OCI-LY7 (cell line): ENCODE results near the gene AGFG2. TPM values are rescaled to one million over a fixed set of nuclear protein-coding genes. Genes with fewer than 3 reads are reported as not detected.

Source experiments
- BruUV-seq: library from RNA; stranded (reverse); fragments of 400-500 nt; replicated peaks from 2 replicates; lab custom pipeline; 2021; lab: Mats Ljungman, UMichigan
- CTCF ChIA-PET: fragments of 300-600 bp; sonication (Branson Sonifier 250); formaldehyde crosslinking; loops from one replicate; lab custom pipeline; 2022; ENCODE audit warnings: antibody characterized with exemption; ENCODE audit not compliant: unreplicated experiment; lab: Charles Lee
- POLR2A ChIA-PET: fragments of 300-600 bp; sonication (Branson Sonifier 250); formaldehyde crosslinking; loops from one replicate; lab custom pipeline; 2022; ENCODE audit warnings: antibody characterized with exemption; lab: Charles Lee
- DNase-seq: peaks from one replicate; pipeline ENCODE4 v3.0.0-alpha.2; 2015; ENCODE audit warnings: low spot score
- H2AFZ ChIP-seq: fragments of 200-600 bp; sonication (generic), shearing (Covaris generic); 2 replicates; pipeline ENCODE4 v1.6.1; 2014; ENCODE audit warnings: mild to moderate bottlenecking, antibody characterized with exemption, low read length, moderate library complexity
- H3K27ac ChIP-seq: fragments of 200-600 bp; sonication (generic); 2 replicates; pipeline ENCODE4 v1.5.1; 2014; ENCODE audit warnings: mixed run types, low read depth, mild to moderate bottlenecking, moderate library complexity, low read length, inconsistent platforms; ENCODE audit not compliant: poor library complexity, severe bottlenecking
- H3K36me3 ChIP-seq: fragments of 200-600 bp; sonication (generic); 2 replicates; pipeline ENCODE4 v1.6.1; 2014; ENCODE audit warnings: mild to moderate bottlenecking, antibody characterized with exemption, low read length, moderate library complexity, mixed read lengths; ENCODE audit not compliant: insufficient read depth
- H3K4me1 ChIP-seq: fragments of 200-600 bp; sonication (generic); 2 replicates; pipeline ENCODE4 v1.5.1; 2014; ENCODE audit warnings: mild to moderate bottlenecking, low read length; ENCODE audit not compliant: insufficient read depth, poor library complexity, severe bottlenecking
- H3K4me2 ChIP-seq: fragments of 200-600 bp; sonication (generic); 2 replicates; pipeline ENCODE4 v1.6.1; 2014; ENCODE audit warnings: mild to moderate bottlenecking, low read length
- H3K4me3 ChIP-seq: fragments of 200-600 bp; sonication (generic); 2 replicates; pipeline ENCODE4 v1.5.1; 2014; ENCODE audit warnings: mild to moderate bottlenecking, low read depth, low read length; ENCODE audit not compliant: poor library complexity, severe bottlenecking
- H3K79me2 ChIP-seq: fragments of 200-600 bp; sonication (generic); 2 replicates; pipeline ENCODE4 v1.6.1; 2016; ENCODE audit warnings: low read depth, mild to moderate bottlenecking, low read length, moderate library complexity, mixed read lengths; ENCODE audit not compliant: insufficient read depth
- H3K9me2 ChIP-seq: fragments of 200-600 bp; sonication (generic); 2 replicates; pipeline ENCODE4 v1.6.1; 2016; ENCODE audit warnings: mild to moderate bottlenecking, low read length, mixed read lengths; ENCODE audit not compliant: insufficient read depth
- H3K9me3 ChIP-seq: fragments of 200-600 bp; sonication (generic); 2 replicates; pipeline ENCODE4 v1.6.1; 2014; ENCODE audit warnings: mild to moderate bottlenecking, mixed run types, low read length, mixed read lengths
- H4K20me1 ChIP-seq: fragments of 200-600 bp; sonication (generic); 2 replicates; pipeline ENCODE4 v1.6.1; 2014; ENCODE audit warnings: mild to moderate bottlenecking, antibody characterized with exemption, low read length, moderate library complexity, mixed read lengths; ENCODE audit not compliant: insufficient read depth
- CTCF ChIP-seq: fragments of 200-600 bp; sonication (generic); conservative IDR thresholded peaks from 2 replicates; pipeline ENCODE4 v1.5.1; 2014; ENCODE audit warnings: mild to moderate bottlenecking, antibody characterized with exemption, low read length, moderate library complexity, mixed read lengths
- EZH2phosphoT487 ChIP-seq: fragments of 200-600 bp; sonication (generic); IDR thresholded peaks from 2 replicates; pipeline ENCODE4 v1.6.1; 2018; ENCODE audit warnings: low read depth, borderline replicate concordance, mild to moderate bottlenecking, mixed run types, antibody characterized with exemption, low read length, moderate library complexity, mixed read lengths
- intact Hi-C: fragments of 100-400 bp; cut with micrococcal nuclease; formaldehyde crosslinking; loops from one replicate; pipeline ENCODE4 v1.10.0; 2022; ENCODE audit not compliant: unreplicated experiment
- total RNA-seq, 2 experiments: library from RNA; depleted of rRNA in 1 of 2; stranded (reverse); fragments of >200 nt in 1 of 2; shearing (Covaris generic) in 1 of 2; gene quantifications; 2 replicates each; pipeline ENCODE4 v1.2.3, GENCODE V29; 2014 to 2022

The AGFG2 gene
- total RNA-seq, 2 experiments from 2014 or later, result 11.5 to 15.2 TPM

- H4K20me1 ChIP-seq, result no peaks in the 10 kb centered on the region
- H3K36me3 ChIP-seq, result peaks cover 44% of the 10 kb centered on the region
- H3K27ac ChIP-seq, result peak overlapping the region; percentile 92
- H3K79me2 ChIP-seq, result peaks cover 18% of the 10 kb centered on the region; the same call in 1 of the 2 replicates
- ChIA-PET CTCF (interaction anchor here (1.1 to 1.6 kb wide), 2 partner anchors 24 to 133 kb away, joined by 3 to 12 read pairs; no protein-coding TSS in a partner anchor), POLR2A (interaction anchor here (1.1 to 3.1 kb wide), 3 partner anchors 12 to 29 kb away, joined by 5 to 12 read pairs (median 5); partner anchors contain the start of gene MOSPD3)
- H3K9me3 ChIP-seq, result no peaks in the 10 kb centered on the region
- intact Hi-C loops, result no loop called here
- peak; percentile 82 for DNase-seq
- no peaks in the 10 kb centered on the region for H3K9me2 ChIP-seq
- peak overlapping the region; percentile 91 for H3K4me3 ChIP-seq
- BruUV-seq, result TSS peak; percentile 26
- peak overlapping the region; percentile 98 for H3K4me2 ChIP-seq
- H2AFZ ChIP-seq, result no peak overlapping the region; the same call in 1 of the 2 replicates
- peaks cover 29% of the 10 kb centered on the region for H3K4me1 ChIP-seq
- TF ChIP-seq CTCF (no peak), EZH2phosphoT487 (no peak)
These were observed 44.4 kb downstream of the AGFG2 start for GRCh38 chr7:100583132-100584053.

- POLR2A ChIA-PET, result interaction anchor here (0.6 to 3.1 kb wide), 9 partner anchors 11 to 156 kb away, joined by 3 to 12 read pairs (median 5); partner anchors contain the start of genes MOSPD3 and ZCWPW1
- Histone ChIP-seq H3K27ac (peak overlapping the region; percentile 92), H3K4me2 (peak overlapping the region; percentile 98), H4K20me1 (no peaks in the 10 kb centered on the region), H2AFZ (no peak overlapping the region; the same call in 1 of the 2 replicates), H3K9me3 (no peaks in the 10 kb centered on the region), H3K4me1 (peaks cover 29% of the 10 kb centered on the region), H3K36me3 (peaks cover 37% of the 10 kb centered on the region), H3K79me2 (peaks cover 18% of the 10 kb centered on the region; the same call in 1 of the 2 replicates), H3K4me3 (peak overlapping the region; percentile 91), H3K9me2 (no peaks in the 10 kb centered on the region)
- peak; percentile 35 for DNase-seq
- BruUV-seq, result no TSS peak
- intact Hi-C loops, result no loop called here
- CTCF ChIA-PET, result interaction anchor here (1.1 to 1.6 kb wide), 2 partner anchors 24 to 134 kb away, joined by 3 to 12 read pairs; no protein-coding TSS in a partner anchor
- TF ChIP-seq CTCF, result no peak
- TF ChIP-seq EZH2phosphoT487, result no peak
These were observed 45.2 kb downstream of the AGFG2 start for GRCh38 chr7:100584054-100584682.
